ENCODE data around the gene MDM4. TPM values are rescaled to one million over a fixed set of nuclear protein-coding genes. Genes with fewer than 3 reads are reported as not detected.

The MDM4 gene
- total and polyA plus RNA-seq, 2 donors (not counting 1 experiment from before 2014, with no cell fraction given) = 46.6 to 374 TPM

DNA sequence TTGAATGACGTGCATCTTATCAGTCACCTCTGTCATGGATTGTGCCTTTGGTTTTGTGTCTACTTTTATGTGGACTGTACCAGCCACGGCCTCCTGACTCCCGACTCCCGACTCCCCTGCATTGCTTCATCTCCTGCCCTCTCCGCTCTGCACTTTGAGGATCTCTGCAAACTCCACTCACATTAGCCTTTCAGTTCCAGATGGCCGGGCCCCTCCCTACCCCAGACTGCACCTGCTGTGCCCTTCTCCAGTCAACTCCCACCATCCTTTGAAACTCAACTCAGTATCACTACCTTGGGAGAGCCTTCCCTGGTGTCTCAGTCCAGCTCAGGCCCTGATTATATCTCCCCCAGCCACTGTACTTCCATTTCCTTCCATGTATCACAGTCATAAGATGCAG, 71.4 kb downstream of the MDM4 start:
- Histone ChIP-seq H3K4me3 (ENCODE audit: control extremely low read depth in 1 of 5, extremely low read depth in 1 of 5, insufficient read depth in 1 of 5, low read depth in 2 of 5, low read length in 4 of 5) (no peak overlapping the region), H3K9me3 (ENCODE audit: control extremely low read depth in 1 of 3, control insufficient read depth in 2 of 3, insufficient read depth in 1 of 3, low read length in 2 of 3) (no peaks in the 10 kb centered on the region), H3K4me2 (replicated peaks; ENCODE audit: low read depth, low read length, poor library complexity, severe bottlenecking) (no peak overlapping the region), H2AFZ (ENCODE audit: insufficient read depth, low read depth, low read length, poor library complexity, severe bottlenecking) (no peak overlapping the region), H3K27ac (ENCODE audit: low read length in 2 of 2) (no peak overlapping the region), H3K9ac (ENCODE audit: low read length) (no peak overlapping the region), H3K4me1 (ENCODE audit: control insufficient read depth in 2 of 2, insufficient read depth in 2 of 2, low read length in 2 of 2) (peaks cover 4 to 34% of the 10 kb centered on the region in 2 donors), H3K79me2 (ENCODE audit: control insufficient read depth, insufficient read depth, low read length) (peaks cover 15% of the 10 kb centered on the region), H3K27me3 (replicated peaks in 1 of 4; ENCODE audit: control extremely low read depth in 1 of 4, control insufficient read depth in 3 of 4, insufficient read depth in 4 of 4, low read length in 3 of 4) (no peaks in the 10 kb centered on the region), H4K20me1 (ENCODE audit: control insufficient read depth, insufficient read depth, low read length, poor library complexity, severe bottlenecking) (no peaks in the 10 kb centered on the region), H3K36me3 (replicated peaks in 1 of 2; ENCODE audit: control extremely low read depth in 1 of 2, control insufficient read depth in 1 of 2, extremely low read depth in 1 of 2, insufficient read depth in 2 of 2, low read length in 1 of 2) (peaks cover 0 to 15% of the 10 kb centered on the region in 2 experiments)
- Mint-ChIP-seq H3K4me3 (no peak overlapping the region), H3K27ac (no peak overlapping the region), H3K9me3 (ENCODE audit: insufficient read depth) (no peaks in the 10 kb centered on the region), H3K4me1 (peaks cover 32% of the 10 kb centered on the region), H3K27me3 (no peaks in the 10 kb centered on the region)
- WGBS (ENCODE audit: insufficient coverage) = 98% methylated on average over 4 of the region's 6 CpGs
- ATAC-seq (ENCODE audit: low read depth) = no peak
- DNase-seq = no peak
- TF ChIP-seq EZH2 (IDR thresholded peaks at IDR 0.05; ENCODE audit: borderline replicate concordance, insufficient read depth, low read depth, low read length, poor library complexity, severe bottlenecking) = no peak
- TF ChIP-seq, protein P1, sequence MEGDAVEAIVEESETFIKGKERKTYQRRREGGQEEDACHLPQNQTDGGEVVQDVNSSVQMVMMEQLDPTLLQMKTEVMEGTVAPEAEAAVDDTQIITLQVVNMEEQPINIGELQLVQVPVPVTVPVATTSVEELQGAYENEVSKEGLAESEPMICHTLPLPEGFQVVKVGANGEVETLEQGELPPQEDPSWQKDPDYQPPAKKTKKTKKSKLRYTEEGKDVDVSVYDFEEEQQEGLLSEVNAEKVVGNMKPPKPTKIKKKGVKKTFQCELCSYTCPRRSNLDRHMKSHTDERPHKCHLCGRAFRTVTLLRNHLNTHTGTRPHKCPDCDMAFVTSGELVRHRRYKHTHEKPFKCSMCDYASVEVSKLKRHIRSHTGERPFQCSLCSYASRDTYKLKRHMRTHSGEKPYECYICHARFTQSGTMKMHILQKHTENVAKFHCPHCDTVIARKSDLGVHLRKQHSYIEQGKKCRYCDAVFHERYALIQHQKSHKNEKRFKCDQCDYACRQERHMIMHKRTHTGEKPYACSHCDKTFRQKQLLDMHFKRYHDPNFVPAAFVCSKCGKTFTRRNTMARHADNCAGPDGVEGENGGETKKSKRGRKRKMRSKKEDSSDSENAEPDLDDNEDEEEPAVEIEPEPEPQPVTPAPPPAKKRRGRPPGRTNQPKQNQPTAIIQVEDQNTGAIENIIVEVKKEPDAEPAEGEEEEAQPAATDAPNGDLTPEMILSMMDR (IDR thresholded peaks at IDR 0.05) = no peak
- CTCF ChIA-PET = interaction anchor here (0.7 to 1.7 kb wide), 3 partner anchors 9 to 22 kb away, joined by 3 to 5 read pairs (median 4); no protein-coding TSS in a partner anchor
- intact Hi-C loops (cut with micrococcal nuclease) = no loop called here
- POLR2A ChIA-PET = no interaction called here

GRCh38 chr1:204588826-204589225, 72.6 kb downstream of the MDM4 start:
- Mint-ChIP-seq H3K4me1 (peaks cover 27% of the 10 kb centered on the region), H3K27me3 (no peaks in the 10 kb centered on the region), H3K27ac (no peak overlapping the region), H3K9me3 (ENCODE audit: insufficient read depth) (no peaks in the 10 kb centered on the region), H3K4me3 (no peak overlapping the region)
- Histone ChIP-seq H3K4me1 (ENCODE audit: control insufficient read depth in 2 of 2, insufficient read depth in 2 of 2, low read length in 2 of 2) (peaks cover 2 to 31% of the 10 kb centered on the region in 2 donors), H3K79me2 (ENCODE audit: control insufficient read depth, insufficient read depth, low read length) (peaks cover 7% of the 10 kb centered on the region), H3K27me3 (replicated peaks in 1 of 4; ENCODE audit: control extremely low read depth in 1 of 4, control insufficient read depth in 3 of 4, insufficient read depth in 4 of 4, low read length in 3 of 4) (no peaks in the 10 kb centered on the region), H4K20me1 (ENCODE audit: control insufficient read depth, insufficient read depth, low read length, poor library complexity, severe bottlenecking) (no peaks in the 10 kb centered on the region), H2AFZ (ENCODE audit: insufficient read depth, low read depth, low read length, poor library complexity, severe bottlenecking) (no peak overlapping the region), H3K36me3 (replicated peaks in 1 of 2; ENCODE audit: control extremely low read depth in 1 of 2, control insufficient read depth in 1 of 2, extremely low read depth in 1 of 2, insufficient read depth in 2 of 2, low read length in 1 of 2) (peaks cover 0 to 15% of the 10 kb centered on the region in 2 experiments), H3K9ac (ENCODE audit: low read length) (no peak overlapping the region), H3K9me3 (ENCODE audit: control extremely low read depth in 1 of 3, control insufficient read depth in 2 of 3, insufficient read depth in 1 of 3, low read length in 2 of 3) (no peaks in the 10 kb centered on the region), H3K4me2 (replicated peaks; ENCODE audit: low read depth, low read length, poor library complexity, severe bottlenecking) (no peak overlapping the region), H3K27ac (ENCODE audit: low read length in 2 of 2) (no peak overlapping the region), H3K4me3 (ENCODE audit: control extremely low read depth in 1 of 5, extremely low read depth in 1 of 5, insufficient read depth in 1 of 5, low read depth in 2 of 5, low read length in 4 of 5) (no peak overlapping the region)
- POLR2A ChIA-PET = no interaction called here
- ATAC-seq (ENCODE audit: low read depth) (no peak), DNase-seq (no peak)
- TF ChIP-seq EZH2 (IDR thresholded peaks at IDR 0.05; ENCODE audit: borderline replicate concordance, insufficient read depth, low read depth, low read length, poor library complexity, severe bottlenecking) = no peak
- TF ChIP-seq, protein P1 (IDR thresholded peaks at IDR 0.05) = no peak
- 100% methylated on average over 2 of the region's 5 CpGs for WGBS (ENCODE audit: insufficient coverage)
- intact Hi-C loops (cut with micrococcal nuclease) = no loop called here
- CTCF ChIA-PET = interaction anchor here (0.7 to 2.1 kb wide), 5 partner anchors 10 to 271 kb away, joined by 3 to 5 read pairs (median 3); no protein-coding TSS in a partner anchor
